Inflammatory macrophage (primary cell): Measurements from ENCODE around the gene CRACDL.

Source experiments
- DNase-seq, 2 donors: peaks; one replicate each; pipeline ENCODE4 v3.0.0-alpha.2; 2020 to 2022

The CRACDL gene

GRCh38 chr2:98746426-98746825 lies 189.6 kb downstream of the CRACDL start:
- DNase-seq: no peak

- no peak for DNase-seq
These were observed 191.4 kb downstream of the CRACDL start for GRCh38 chr2:98744595-98744994.
